Heart left ventricle (tissue), 16 donors: ENCODE measurements around the gene GIPC3. TPM values are rescaled to one million over a fixed set of nuclear protein-coding genes. Genes with fewer than 3 reads are reported as not detected.

ENCODE experiments used
- ATAC-seq, 4 donors: fragments of 200-7000 bp; cut with Tn5 transposase; one replicate each; pipeline ENCODE4 v1.9.1; 2020 to 2022; ENCODE audit warnings: moderate library complexity in 4 of 4, mild to moderate bottlenecking in 3 of 4, moderate number of reproducible peaks in 1 of 4
- DNase-seq, 5 donors: peaks; one replicate each; pipeline ENCODE4 v3.0.0-alpha.2; 2020
- H3K27ac ChIP-seq, 12 donors: fragments of 200-600 bp; sonication (generic) in 4 of 12; one replicate each; pipeline versions ENCODE4 v1.5.0 to v1.8.0; 2016 to 2022; ENCODE audit warnings: mild to moderate bottlenecking in 2 of 12
- H3K27me3 ChIP-seq, 9 donors: fragments of 200-600 bp; sonication (generic) in 2 of 9; one replicate each; pipeline versions ENCODE4 v1.5.1 to v1.8.0; 2016 to 2022; ENCODE audit warnings: mild to moderate bottlenecking in 3 of 9
- H3K36me3 ChIP-seq, 9 donors: fragments of 200-600 bp; sonication (generic) in 2 of 9; one replicate each; pipeline versions ENCODE4 v1.5.0 to v1.8.0; 2018 to 2022; ENCODE audit warnings: mild to moderate bottlenecking in 2 of 9
- H3K4me1 ChIP-seq, 12 donors: fragments of 200-600 bp; sonication (generic) in 4 of 12; one replicate each; pipeline versions ENCODE4 v1.5.0 to v1.8.0; 2016 to 2022; ENCODE audit warnings: mild to moderate bottlenecking in 3 of 12
- H3K4me3 ChIP-seq, 12 donors: fragments of 200-600 bp; sonication (generic) in 4 of 12; one replicate each; pipeline versions ENCODE4 v1.5.0 to v1.8.0; 2017 to 2022; ENCODE audit warnings: mild to moderate bottlenecking in 9 of 12, moderate library complexity in 4 of 12
- H3K9me3 ChIP-seq, 12 donors: fragments of 200-600 bp; sonication (generic) in 4 of 12; one replicate each; pipeline versions ENCODE4 v1.5.0 to v1.8.0; 2016 to 2022; ENCODE audit warnings: mild to moderate bottlenecking in 1 of 12
- POLR2A ChIP-seq, 2 donors: fragments of 450-650 bp; IDR thresholded peaks; one replicate each; pipeline ENCODE4 v1.6.1; 2017; ENCODE audit warnings: antibody characterized with exemption in 2 of 2, mild to moderate bottlenecking in 2 of 2, moderate library complexity in 2 of 2
- WGBS, 4 donors: extraction: QIAGEN DNeasy Blood & Tissue Kit in 2 of 4; methylation state at CpG; one replicate each; pipeline versions ENCODE4 v1.1.5 to v1.1.7; 2013 to 2018; 5-methylcytosine and 5-hydroxymethylcytosine counted together
- intact Hi-C, 10 donors: fragments of 100-400 bp; cut with DNase I; formaldehyde crosslinking; loops; one replicate each; pipeline versions ENCODE4 v1.11.1 to v1.14.2; 2022
- polyA plus RNA-seq, 2 donors: library from polyadenylated mRNA; stranded (reverse); fragments of 200-250 nt; gene quantifications; one replicate each; pipeline ENCODE4 v1.2.3, GENCODE V29; 2013
- total RNA-seq, 9 donors: library from RNA; depleted of rRNA in 2 of 9; stranded (reverse); fragments of >200 nt in 2 of 9; fragmentation: NEBNext Ultra II Directional in 3 of 9; extraction: Animal tissue kit (Norgen Biotek cat#: 25700) in 3 of 9; gene quantifications; one replicate each; pipeline versions ENCODE4 v1.1.0 to v1.2.4, GENCODE V29; 2016 to 2023
- TF ChIP-seq, protein P1 (sequence below), 12 donors: fragments of 200-600 bp; sonication (generic) in 4 of 12; IDR thresholded peaks; one replicate each; pipeline versions ENCODE4 v1.5.0 to v1.8.0; 2018 to 2022; ENCODE audit warnings: antibody characterized with exemption in 12 of 12, mild to moderate bottlenecking in 5 of 12
- donor health status: ischemic (EF 13 %, LVEDD 7.1; RV severe dilation, severe dysfunction).
- donor health status: healthy with polysubstance abuse.
- donor health status: DM: no; HTN: yes; CAD: no.
- donor health status: DM: no; HTN: no; CAD: no.
- donor health status: ischemic (EF 25% LVEDD 6.9; RV normal size, moderate dysfunction).
- donor health status: ischemic (EF 25% LVEDD 5.7; RV mildly dilated, moderate dysfunction).
- donor health status: healthy.
- donor health status: DM: yes; HTN: yes; CAD: no.
- donor health status: ischemic (EF 35%, LVEDD 5.7; RV mildly dilated, moderate dysfunction).
- donor health status: nonischemic (EF 11% LVEDD 7.7; RV severe dilation, severe dysfunction).
- donor health status: DM: yes; HTN: yes; CAD: no.
- donor health status: PGD.
- donor health status: ischemic (EF 29% LVEDD 5.4; RV normal size, mild dysfunction).
- donor health status: nonischemic (EF 23%, LVEDD 6.1; RV moderate dilation, normal function).

GIPC3 gene
- total and polyA plus RNA-seq, 11 donors = 1.00 to 3.3 (median 2.0) TPM

DNA sequence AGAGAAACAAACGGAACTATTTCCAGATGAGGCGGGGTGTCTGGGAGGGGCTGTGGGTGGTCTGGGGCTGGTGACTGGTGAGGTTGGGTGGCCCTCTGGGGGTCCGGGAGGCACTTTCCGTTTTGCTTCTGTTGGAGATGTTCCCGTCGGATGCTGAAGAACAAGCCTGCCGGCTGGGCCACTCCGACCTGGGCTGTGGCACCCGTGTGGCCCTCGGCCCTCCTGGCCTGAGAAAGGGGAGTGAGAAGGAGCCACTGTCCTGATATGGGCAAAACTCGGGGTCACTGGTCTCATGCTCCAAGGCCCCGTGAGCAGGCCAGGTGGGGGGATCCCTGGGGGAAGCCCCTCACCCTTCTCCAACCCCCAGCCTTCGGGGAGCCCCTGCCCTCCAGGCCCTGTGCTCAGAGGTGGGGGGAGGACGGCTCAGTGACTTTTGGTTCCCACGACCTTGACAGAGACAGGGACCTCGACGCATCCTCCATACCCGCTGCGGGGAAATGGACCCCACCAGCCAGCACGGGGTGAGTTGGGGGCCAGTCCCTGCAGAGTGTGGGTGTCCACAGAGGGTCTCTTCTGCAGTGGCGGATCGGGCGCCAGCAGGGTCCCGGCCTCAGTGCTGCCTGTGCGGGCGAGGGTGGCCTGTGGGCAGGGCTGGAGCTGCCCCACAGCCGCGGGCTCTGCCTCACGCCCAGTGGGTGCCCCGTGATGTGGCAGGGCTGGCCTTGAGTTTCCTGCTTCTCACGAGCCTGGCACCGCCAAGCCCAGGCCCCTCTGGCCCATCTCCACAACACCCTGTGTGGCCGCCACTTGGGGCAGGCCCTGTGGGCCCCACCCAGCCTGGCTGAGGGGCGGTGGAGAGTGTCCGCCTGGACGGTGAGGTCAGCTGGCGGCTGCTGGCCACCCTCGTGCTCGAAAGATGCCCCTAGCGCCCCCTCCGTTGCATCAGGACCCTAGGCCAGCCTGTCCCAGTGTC is 25.8 kb downstream of the GIPC3 start:
- Histone ChIP-seq H3K36me3 (peaks cover 0 to 42% (median 21%) of the 10 kb centered on the region in 9 donors), H3K27me3 (peaks cover 0 to 11% (median 0%) of the 10 kb centered on the region in 9 donors), H3K27ac (peak overlapping the region in 10 of 12 donors; percentile 57 to 97 (median 86)), H3K4me1 (peaks cover 5 to 44% (median 33%) of the 10 kb centered on the region in 12 donors), H3K4me3 (no peak overlapping the region), H3K9me3 (no peaks in the 10 kb centered on the region)
- ATAC-seq (no peak), DNase-seq (peak in 2 of 5 donors; percentile 13 to 49)
- intact Hi-C loops = loop anchor here in 2 of 10 donors (10.0 kb wide), 2 partner anchors 56 to 306 kb away; partner anchors contain the start of gene MFSD12 (in 1 of the 2)
- WGBS, 4 donors = 79 to 88% (median 82%) methylated on average over 19 to 41 of the region's 41 CpGs
- TF ChIP-seq POLR2A (IDR thresholded peaks at IDR 0.05) = no peak
- TF ChIP-seq, protein P1, sequence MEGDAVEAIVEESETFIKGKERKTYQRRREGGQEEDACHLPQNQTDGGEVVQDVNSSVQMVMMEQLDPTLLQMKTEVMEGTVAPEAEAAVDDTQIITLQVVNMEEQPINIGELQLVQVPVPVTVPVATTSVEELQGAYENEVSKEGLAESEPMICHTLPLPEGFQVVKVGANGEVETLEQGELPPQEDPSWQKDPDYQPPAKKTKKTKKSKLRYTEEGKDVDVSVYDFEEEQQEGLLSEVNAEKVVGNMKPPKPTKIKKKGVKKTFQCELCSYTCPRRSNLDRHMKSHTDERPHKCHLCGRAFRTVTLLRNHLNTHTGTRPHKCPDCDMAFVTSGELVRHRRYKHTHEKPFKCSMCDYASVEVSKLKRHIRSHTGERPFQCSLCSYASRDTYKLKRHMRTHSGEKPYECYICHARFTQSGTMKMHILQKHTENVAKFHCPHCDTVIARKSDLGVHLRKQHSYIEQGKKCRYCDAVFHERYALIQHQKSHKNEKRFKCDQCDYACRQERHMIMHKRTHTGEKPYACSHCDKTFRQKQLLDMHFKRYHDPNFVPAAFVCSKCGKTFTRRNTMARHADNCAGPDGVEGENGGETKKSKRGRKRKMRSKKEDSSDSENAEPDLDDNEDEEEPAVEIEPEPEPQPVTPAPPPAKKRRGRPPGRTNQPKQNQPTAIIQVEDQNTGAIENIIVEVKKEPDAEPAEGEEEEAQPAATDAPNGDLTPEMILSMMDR (IDR thresholded peaks at IDR 0.05) = no peak

DNA sequence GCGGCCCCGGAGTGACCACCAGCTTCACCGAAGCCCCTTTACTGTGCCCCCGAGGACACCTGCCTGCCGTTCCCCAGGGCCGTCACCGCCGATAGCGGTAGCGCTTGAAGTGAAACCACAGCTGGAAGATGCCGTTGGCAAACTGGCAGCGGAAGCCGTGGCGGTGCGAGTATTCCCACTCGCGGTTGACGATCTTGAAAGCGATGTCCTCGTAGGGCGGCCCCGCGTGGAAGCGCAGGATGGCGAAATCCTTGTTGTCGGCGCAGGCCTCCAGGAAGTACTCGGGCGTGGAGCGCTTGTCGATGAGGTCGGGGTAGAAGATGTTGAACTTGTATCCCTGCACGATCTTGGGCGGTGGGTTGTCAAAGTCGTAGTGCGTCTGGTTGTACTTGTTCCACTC is 26.6 kb downstream of the GIPC3 start:
- 92 to 97% (median 96%) methylated on average over 35 to 36 of the region's 36 CpGs for WGBS, 4 donors
- no peak overlapping the region for H3K27ac ChIP-seq

DNA sequence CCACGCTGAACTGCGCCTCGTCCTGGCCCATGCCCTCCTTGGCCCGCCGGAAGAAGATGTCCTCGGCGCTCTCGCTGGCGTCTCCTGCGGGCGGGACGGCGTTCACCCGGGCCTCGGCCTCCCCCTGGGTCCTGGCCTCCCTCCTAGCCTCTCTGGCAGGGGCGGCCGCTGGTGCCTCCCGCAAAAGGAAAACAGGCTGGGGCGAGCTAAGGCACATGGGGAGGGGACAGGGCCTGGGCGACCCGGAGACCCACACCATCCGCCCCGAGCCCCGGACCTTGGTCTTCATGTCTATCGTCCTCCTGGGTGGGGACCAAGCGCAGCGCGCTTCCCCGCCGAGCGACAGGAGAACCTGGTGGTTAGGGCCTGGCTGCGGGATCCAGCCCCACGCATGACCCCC is 27.1 kb downstream of the GIPC3 start:
- ATAC-seq (no peak), DNase-seq (peak in 1 of 5 donors; percentile 45)
- Histone ChIP-seq H3K4me3 (no peak overlapping the region), H3K4me1 (peaks cover 5 to 35% (median 20%) of the 10 kb centered on the region in 12 donors), H3K27me3 (no peaks in the 10 kb centered on the region), H3K9me3 (no peaks in the 10 kb centered on the region), H3K36me3 (peaks cover 0 to 53% (median 25%) of the 10 kb centered on the region in 9 donors), H3K27ac (no peak overlapping the region)
- TF ChIP-seq, protein P1 (IDR thresholded peaks at IDR 0.05) = no peak
- no peak for TF ChIP-seq POLR2A (IDR thresholded peaks at IDR 0.05)
- 96 to 97% (median 97%) methylated on average over 31 to 33 of the region's 33 CpGs for WGBS, 4 donors
- intact Hi-C loops = loop anchor here in 2 of 10 donors (10.0 kb wide), 2 partner anchors 58 to 308 kb away; partner anchors contain the start of gene MFSD12 (in 1 of the 2)

More for the DNA sequence above, 26.6 kb downstream of the GIPC3 start:
- Histone ChIP-seq H3K4me1 (peaks cover 5 to 37% (median 25%) of the 10 kb centered on the region in 12 donors), H3K27me3 (peaks cover 0 to 4% (median 0%) of the 10 kb centered on the region in 9 donors), H3K36me3 (peaks cover 0 to 48% (median 24%) of the 10 kb centered on the region in 9 donors), H3K4me3 (no peak overlapping the region), H3K9me3 (no peaks in the 10 kb centered on the region)
- DNase-seq = peak in 1 of 5 donors; percentile 57
- TF ChIP-seq, protein P1 (IDR thresholded peaks at IDR 0.05) = no peak
- intact Hi-C loops = loop anchor here in 2 of 10 donors (10.0 kb wide), 2 partner anchors 57 to 307 kb away; partner anchors contain the start of gene MFSD12 (in 1 of the 2)
- ATAC-seq = no peak
